Activated CD8-positive, alpha-beta T cell treated with anti-CD3 and anti-CD28 coated beads for 36 hours (primary cell): ENCODE results near the gene RSPO3. TPM values are rescaled to one million over a fixed set of nuclear protein-coding genes. Genes with fewer than 3 reads are reported as not detected.

Experiments
- ATAC-seq: fragments of 200-7000 bp; cut with Tn5 transposase; one replicate; pipeline ENCODE4 v1.10.0; 2021; ENCODE audit warnings: mild to moderate bottlenecking, moderate library complexity
- CTCF ChIA-PET: fragments of 350-600 bp; sonication (Branson Sonifier 250); formaldehyde crosslinking; loops from one replicate; lab custom pipeline; 2021; ENCODE audit warnings: antibody characterized with exemption; lab: Charles Lee
- POLR2A ChIA-PET: fragments of 350-600 bp; sonication (Branson Sonifier 250); formaldehyde crosslinking; loops from one replicate; lab custom pipeline; 2021; ENCODE audit warnings: antibody characterized with exemption; lab: Charles Lee
- DNase-seq: peaks from one replicate; pipeline ENCODE4 v3.0.0-alpha.2; 2020
- H3K27ac Mint-ChIP-seq: one replicate; pipeline ENCODE4 v1.8.0; 2021; ENCODE audit warnings: mild to moderate bottlenecking, mixed read lengths
- H3K27me3 Mint-ChIP-seq: one replicate; pipeline ENCODE4 v1.8.0; 2021; ENCODE audit warnings: mixed read lengths
- H3K36me3 Mint-ChIP-seq: one replicate; pipeline ENCODE4 v1.8.0; 2021; ENCODE audit warnings: low read depth, mixed read lengths
- H3K4me1 Mint-ChIP-seq: one replicate; pipeline ENCODE4 v1.8.0; 2021; ENCODE audit warnings: low read depth, mixed read lengths
- H3K4me3 Mint-ChIP-seq: one replicate; pipeline ENCODE4 v1.8.0; 2021; ENCODE audit warnings: mild to moderate bottlenecking, moderate library complexity, mixed read lengths
- H3K9me3 Mint-ChIP-seq: one replicate; pipeline ENCODE4 v1.8.0; 2021; ENCODE audit warnings: mixed read lengths
- intact Hi-C: fragments of 100-400 bp; cut with micrococcal nuclease; formaldehyde crosslinking; loops from one replicate; pipeline ENCODE4 v1.10.0; 2022
- total RNA-seq, 2 experiments: library from RNA; stranded (reverse); gene quantifications; one replicate each; pipeline ENCODE4 v1.2.3, GENCODE V29; 2021
- TF ChIP-seq, protein P1 (sequence below): fragments of 200-600 bp; IDR thresholded peaks from one replicate; pipeline ENCODE4 v1.8.0; 2022; ENCODE audit warnings: antibody characterized with exemption, mild to moderate bottlenecking

The RSPO3 gene
- total RNA-seq, 2 experiments from 2014 or later: not detected

DNA sequence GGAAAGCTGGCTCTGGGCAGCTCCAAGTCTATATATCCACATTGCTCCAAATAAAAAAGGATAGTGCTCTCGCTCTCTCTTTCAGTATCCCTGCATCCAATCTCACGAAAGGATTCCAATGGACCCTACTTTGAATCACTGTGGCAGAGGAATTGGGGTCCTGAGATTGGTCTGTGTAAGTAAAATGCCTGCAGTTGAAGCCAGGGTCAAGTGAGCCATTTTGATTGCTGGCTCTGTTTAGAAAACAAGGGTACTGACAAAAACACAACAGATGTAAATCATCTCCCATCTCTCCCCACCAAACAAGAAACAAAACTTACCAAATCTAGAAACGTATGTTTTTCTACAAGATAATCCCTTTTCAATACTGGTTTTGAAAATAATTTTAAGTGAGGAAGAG, 45.6 kb downstream of the RSPO3 start:
- no peak overlapping the region for H3K4me3 Mint-ChIP-seq
- POLR2A ChIA-PET: no interaction called here
- DNase-seq (no peak), ATAC-seq (no peak)
- H3K36me3 Mint-ChIP-seq: no peaks in the 10 kb centered on the region
- intact Hi-C loops: no loop called here
- H3K27ac Mint-ChIP-seq: no peak overlapping the region
- H3K9me3 Mint-ChIP-seq: no peaks in the 10 kb centered on the region
- TF ChIP-seq, protein P1, sequence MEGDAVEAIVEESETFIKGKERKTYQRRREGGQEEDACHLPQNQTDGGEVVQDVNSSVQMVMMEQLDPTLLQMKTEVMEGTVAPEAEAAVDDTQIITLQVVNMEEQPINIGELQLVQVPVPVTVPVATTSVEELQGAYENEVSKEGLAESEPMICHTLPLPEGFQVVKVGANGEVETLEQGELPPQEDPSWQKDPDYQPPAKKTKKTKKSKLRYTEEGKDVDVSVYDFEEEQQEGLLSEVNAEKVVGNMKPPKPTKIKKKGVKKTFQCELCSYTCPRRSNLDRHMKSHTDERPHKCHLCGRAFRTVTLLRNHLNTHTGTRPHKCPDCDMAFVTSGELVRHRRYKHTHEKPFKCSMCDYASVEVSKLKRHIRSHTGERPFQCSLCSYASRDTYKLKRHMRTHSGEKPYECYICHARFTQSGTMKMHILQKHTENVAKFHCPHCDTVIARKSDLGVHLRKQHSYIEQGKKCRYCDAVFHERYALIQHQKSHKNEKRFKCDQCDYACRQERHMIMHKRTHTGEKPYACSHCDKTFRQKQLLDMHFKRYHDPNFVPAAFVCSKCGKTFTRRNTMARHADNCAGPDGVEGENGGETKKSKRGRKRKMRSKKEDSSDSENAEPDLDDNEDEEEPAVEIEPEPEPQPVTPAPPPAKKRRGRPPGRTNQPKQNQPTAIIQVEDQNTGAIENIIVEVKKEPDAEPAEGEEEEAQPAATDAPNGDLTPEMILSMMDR: no peak
- CTCF ChIA-PET: no interaction called here
- no peaks in the 10 kb centered on the region for H3K4me1 Mint-ChIP-seq
- H3K27me3 Mint-ChIP-seq: peaks cover 13% of the 10 kb centered on the region

DNA sequence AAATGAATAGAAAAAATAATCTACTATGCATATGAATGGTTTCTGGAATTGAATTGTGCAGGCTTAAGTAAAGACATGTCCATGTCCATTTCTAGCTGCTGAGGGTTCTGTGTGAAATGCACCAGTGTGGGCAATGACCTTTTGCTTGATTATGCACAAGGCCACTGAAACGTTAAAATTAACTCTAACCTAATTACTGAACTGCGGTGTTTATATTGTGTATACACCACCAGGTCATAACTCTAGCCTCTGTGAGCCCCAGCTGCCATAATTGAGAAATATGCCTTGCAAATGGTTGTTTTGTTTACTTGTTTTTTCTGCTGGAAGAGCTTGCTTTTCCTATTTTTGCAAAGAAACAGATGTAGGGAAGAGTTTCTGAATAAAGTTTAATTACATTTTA, 46.1 kb downstream of the RSPO3 start:
- Mint-ChIP-seq H3K36me3 (no peaks in the 10 kb centered on the region), H3K9me3 (no peaks in the 10 kb centered on the region), H3K4me1 (no peaks in the 10 kb centered on the region), H3K27ac (no peak overlapping the region), H3K27me3 (peaks cover 13% of the 10 kb centered on the region), H3K4me3 (no peak overlapping the region)
- ATAC-seq: no peak
- DNase-seq: no peak
- CTCF ChIA-PET: no interaction called here
- intact Hi-C loops: no loop called here
- TF ChIP-seq, protein P1: no peak
- POLR2A ChIA-PET: no interaction called here

DNA sequence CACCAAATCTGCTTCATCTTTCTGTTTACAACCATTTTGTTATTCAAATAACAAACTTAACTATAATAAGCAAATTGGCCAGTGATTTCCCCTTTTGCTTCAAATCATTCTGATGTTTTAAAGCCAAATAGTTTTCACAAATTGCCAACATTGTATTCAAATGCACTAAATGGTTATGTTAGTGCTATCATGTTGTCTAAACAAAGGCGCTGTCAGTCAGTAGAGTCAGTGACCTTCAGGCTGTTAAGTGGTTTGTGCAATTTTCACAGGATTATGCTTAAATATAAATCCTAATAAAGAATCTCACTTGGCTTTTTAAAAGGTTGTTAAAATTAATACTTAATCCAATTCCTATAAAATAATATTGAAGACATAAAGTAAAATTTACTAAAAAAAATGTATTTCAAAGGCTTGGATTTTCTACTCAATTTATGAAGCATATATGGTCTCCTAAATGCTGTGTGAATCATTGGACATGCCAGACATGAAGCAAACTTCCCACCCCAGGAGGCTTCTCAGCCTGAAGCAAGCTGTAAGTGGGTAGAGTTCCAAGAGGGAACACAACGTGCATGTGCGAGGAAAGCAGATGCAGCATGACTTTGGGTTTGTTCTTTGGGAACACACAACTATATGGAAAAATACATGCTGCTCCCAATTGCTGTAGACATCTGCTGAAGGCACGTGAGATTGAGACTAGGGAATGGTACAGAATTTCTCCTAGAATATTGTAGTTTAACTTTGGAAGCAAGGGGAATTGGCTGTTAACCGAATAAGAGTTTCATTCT, 54.9 kb downstream of the RSPO3 start:
- DNase-seq (no peak), ATAC-seq (no peak)
- CTCF ChIA-PET: interaction anchor here (1.8 kb wide), 1 partner anchor 14 kb away, joined by 10 read pairs; no protein-coding TSS in a partner anchor
- TF ChIP-seq, protein P1: no peak
- no peak overlapping the region for H3K4me3 Mint-ChIP-seq
- intact Hi-C loops: no loop called here
- no peaks in the 10 kb centered on the region for H3K9me3 Mint-ChIP-seq
- no peak overlapping the region for H3K27ac Mint-ChIP-seq
- POLR2A ChIA-PET: no interaction called here
- no peaks in the 10 kb centered on the region for H3K36me3 Mint-ChIP-seq
- no peaks in the 10 kb centered on the region for H3K4me1 Mint-ChIP-seq
- H3K27me3 Mint-ChIP-seq: peaks cover 15% of the 10 kb centered on the region

DNA sequence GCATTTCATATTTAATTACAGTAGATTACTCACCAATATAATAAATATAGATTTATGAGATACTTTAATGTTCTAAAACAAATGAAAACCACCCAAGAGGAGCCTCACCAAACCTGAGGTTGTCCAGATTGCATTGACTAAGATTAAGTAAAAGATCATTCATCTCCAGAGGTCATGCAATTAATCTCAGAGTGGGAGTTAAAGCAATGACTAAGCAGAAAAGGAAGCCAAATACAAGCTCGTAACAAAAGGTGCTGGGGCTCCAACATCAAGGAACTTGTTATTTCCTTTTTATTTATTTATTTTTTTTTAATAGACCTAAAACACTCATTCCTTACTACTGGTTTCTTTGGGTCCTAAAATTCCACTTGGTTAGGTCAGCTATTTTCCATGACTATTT, 57.7 kb downstream of the RSPO3 start:
- intact Hi-C loops: no loop called here
- H3K27ac Mint-ChIP-seq: no peak overlapping the region
- peaks cover 9% of the 10 kb centered on the region for H3K27me3 Mint-ChIP-seq
- CTCF ChIA-PET: interaction anchor here (3.3 kb wide), 1 partner anchor 11 kb away, joined by 9 read pairs; no protein-coding TSS in a partner anchor
- H3K9me3 Mint-ChIP-seq: no peaks in the 10 kb centered on the region
- H3K4me1 Mint-ChIP-seq: no peaks in the 10 kb centered on the region
- no peak overlapping the region for H3K4me3 Mint-ChIP-seq
- ATAC-seq: no peak
- TF ChIP-seq, protein P1: no peak
- POLR2A ChIA-PET: interaction anchor here (0.6 kb wide), 1 partner anchor 29 kb away, joined by 4 read pairs; no protein-coding TSS in a partner anchor
- no peak for DNase-seq
- H3K36me3 Mint-ChIP-seq: no peaks in the 10 kb centered on the region
